GM18520 (cell line): Measurements from ENCODE around the gene SLC25A5.
"Not testable (repeated sequence)": the region's sequence is repeated elsewhere in the genome, so short reads cannot be mapped to it uniquely, and the experiment has no call there.

Experiments
- ATAC-seq: cut with Tn5 transposase; IDR thresholded peaks from one replicate; pipeline ENCODE4 v1.9.1; 2021; ENCODE audit not compliant: unreplicated experiment

The SLC25A5 gene

DNA sequence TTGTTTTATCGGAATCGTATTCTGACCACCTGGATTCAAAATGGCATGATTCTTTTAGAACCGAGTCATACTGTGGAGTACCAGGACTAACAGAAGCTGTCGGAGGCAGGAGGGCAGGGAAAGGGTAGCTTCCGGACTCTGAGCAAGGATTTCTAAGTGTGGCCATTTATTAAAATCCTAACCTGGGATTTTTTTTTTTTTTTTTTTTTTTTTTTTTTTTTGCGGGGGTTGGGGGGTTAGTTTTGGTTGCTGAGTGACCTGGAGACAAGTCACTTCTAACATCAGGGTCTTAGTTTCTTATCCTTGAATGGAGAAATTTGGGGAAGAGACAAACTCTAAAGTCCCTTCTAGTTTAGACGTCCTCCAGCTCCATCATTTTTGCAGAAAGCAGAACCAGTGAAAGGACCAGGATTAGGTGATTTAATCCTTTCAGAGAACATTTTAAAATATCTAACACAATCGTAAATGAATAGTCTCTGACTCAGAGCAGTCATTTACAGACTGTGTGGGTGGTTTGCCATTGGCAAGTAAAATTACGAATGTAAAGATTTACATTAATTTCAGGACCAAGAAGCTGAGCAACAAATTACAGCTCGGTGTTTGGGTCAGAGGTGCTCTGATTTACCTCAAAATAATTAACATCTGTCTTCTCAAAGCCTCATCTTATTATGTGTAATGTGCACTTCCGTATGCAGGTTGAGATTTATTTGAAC lies 7.3 kb downstream of the SLC25A5 start:
- ATAC-seq: no peak

DNA sequence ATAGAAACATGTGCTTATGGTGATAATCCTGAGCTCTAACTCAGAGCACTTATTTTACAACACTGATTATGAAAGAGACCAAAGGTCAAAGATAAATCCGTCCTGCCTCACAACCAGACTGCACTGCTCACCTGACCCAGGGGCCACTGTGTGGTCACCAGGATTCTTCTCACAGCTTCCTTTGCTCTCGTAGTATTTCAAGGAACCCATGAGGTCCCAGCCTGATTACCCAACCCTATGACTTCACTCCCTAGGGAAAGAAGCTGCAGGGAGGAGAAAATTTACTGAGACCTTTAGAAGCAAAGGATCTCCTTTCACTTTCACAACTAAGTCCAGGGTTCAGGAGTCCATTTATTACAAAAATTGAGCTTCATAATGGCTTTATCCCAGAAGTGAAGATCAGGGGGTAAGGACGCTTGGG lies 9.6 kb downstream of the SLC25A5 start:
- ATAC-seq: no peak

DNA sequence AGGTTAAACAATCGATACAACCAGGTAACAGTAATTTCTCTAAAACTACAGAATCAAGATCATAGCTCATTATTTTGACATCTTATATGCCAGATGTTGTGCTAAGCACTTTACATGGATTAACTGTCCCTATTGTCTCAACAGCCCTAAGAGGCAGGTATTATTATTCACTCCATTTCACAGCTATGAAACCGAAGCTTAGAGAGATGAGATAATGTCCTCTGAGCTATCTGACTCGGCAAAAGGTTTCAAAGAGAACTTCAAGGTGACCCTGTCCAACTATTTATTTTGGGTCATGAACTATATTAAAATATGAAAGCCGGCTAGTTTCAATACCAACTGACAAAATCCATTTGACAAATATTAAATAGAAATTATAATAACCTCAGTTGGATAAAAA lies 10.3 kb downstream of the SLC25A5 start:
- ATAC-seq: no peak

DNA sequence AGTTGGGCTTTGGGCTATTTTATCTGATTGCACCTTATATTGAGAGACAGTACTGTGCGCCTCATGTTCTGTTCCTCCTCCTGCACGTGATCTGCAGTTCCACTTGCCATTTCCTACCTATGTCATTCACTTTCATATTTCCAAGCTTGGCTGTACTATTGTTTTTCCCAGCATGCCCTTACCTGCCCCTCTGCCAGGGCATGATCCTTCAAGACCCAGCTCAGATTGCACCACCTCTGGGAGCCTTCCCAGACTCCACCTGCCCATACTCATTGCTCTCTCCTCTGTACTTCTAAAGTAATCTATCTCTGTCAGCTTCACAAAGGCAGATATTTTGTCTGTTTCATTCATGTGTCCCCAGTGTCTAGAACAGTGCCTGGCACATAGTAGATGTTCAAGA lies 11.6 kb downstream of the SLC25A5 start:
- ATAC-seq: no peak

DNA sequence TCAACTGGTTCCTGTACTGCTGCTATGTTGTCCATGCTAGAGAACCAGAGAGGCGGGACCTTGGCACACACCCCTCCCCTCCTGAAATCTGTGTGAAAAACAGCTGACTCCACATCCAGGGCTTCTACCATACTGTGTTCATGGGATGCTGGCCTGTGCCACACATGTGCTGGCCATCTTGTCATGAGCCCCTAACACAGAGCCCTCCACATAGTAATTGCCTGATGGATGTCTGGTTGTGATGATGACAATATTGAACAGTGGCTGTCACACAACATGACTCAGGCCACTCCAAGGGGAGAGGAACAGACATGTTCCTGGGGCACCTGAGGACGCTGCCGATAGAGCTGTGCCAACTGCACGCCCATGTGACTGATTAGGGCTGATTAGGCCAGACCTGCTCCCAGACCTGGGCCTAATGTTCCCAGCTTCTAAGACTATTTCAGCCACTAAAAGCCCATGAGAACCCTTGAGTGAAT lies 13.1 kb downstream of the SLC25A5 start:
- ATAC-seq: no peak

DNA sequence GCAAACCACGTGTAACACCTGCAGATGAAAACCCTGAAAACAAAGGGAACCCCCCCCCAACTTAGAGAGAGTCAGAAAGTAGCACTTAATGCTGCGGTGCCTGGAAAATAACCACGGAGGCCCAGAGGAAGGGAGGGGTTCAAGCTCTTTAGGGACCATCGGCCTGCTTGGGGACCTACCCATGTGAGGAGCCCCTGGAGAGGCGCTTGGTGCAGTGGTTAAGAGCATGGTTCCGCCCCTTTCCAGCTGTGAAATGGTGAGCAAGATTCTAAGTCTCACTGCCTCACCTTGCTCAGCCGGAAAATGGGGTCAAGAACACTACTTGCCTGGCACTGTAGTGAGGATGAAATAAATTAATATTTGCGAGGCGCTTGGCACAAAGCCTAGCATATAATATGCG lies 13.8 kb downstream of the SLC25A5 start:
- no peak for ATAC-seq

DNA sequence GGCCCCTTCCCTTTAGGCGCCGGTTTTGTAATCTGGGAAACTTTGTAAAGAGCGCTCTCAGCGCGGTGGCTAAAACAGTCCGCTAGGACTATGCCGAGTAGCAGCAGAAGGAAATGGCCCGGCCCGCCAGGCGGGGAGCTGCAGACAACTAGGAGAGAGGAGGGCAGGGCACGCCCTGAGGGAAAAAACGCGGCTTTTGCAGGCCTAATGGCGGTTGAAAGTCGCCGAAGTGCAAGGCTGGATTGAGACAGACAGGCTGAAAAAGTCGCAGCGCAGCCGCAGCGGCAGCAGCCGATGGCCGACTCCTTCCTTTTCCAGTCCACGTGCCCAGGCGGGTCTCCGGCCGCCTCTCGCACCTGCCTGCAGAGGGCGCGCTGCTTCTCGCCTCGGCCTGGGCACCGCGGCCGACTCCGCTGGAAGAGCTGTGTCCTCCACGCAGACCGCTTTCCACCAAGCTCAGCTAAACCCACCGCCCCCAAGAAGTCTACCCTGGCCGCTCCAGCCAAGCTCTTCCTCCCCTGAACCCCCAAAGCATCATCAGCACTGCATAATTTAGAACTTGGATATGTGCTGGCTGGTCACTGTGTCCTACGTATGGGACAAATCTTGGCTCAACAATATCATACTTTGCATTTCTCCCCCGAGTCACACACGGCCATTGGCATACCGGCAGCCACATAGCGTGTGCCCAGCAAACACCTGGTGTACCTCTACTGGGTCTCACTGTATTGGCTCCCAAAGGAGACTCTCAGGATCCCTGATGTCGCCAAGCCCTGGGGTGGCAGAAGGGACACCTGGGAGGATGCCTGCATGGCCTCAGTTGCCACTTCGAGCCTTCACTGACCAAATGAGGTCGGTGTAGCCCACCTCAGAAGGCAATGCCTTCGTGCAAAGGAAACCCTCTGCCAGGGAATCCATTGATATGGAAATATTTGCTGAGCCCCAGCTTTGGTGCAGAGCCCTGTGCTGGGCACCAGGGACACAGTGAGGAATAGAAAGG lies 14.5 kb downstream of the SLC25A5 start:
- no peak for ATAC-seq

DNA sequence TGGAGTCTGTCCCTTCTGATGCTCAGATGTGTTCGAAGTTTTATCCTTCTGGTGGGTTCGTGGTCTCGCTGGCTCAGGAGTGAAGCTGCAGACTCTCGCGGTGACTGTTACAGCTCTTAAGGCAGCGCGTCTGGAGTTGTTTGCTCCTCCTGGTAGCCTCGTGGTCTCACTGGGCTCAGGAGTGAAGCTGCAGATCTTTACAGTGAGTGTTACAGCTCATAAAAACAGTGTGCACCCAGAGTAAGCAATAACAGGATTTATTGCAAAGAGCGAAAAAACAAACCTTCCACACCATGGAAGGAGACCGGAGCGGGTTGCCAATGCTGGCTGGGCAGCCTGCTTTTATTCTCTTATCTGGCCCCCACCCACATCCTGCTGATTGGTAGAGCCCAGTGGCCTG lies 18.5 kb downstream of the SLC25A5 start:
- no peak for ATAC-seq

DNA sequence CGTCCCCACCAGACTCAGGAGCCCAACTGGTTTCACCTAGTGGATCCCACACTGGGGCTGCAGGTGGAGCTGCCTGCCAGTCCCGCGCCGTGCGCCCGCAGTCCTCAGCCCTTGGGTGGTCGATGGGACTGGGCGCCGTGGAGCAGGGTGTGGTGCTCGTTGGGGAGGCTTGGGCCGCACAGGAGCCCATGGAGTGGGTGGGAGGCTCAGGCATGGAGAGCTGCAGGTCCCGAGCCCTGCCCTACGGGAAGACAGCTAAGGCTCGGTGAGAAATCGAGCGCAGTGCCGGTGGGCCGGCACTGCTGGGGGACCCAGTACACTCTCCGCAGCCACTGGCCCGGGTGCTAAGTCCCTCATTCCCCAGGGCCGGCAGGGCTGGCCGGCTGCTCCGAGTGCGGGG lies 19.5 kb downstream of the SLC25A5 start:
- ATAC-seq: not testable (repeated sequence)

DNA sequence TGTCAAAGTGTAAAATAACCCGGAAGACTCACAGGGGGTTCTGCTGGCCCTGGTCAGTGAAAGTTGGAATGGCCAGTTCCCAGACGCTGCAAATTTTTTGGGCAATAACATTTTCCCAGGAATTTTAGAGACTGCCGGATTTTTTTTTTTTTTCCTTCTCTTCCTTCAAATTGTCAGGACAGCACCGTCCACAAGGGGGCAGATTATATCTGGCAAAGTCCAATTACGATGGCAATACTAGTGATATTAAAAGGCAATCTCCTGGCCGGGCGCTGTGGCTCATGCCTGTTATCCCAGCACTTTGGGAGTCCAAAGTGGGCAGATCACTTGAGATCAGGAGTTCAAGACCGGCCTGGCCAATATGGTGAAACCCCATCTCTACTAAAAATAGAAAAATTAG lies 20.5 kb downstream of the SLC25A5 start:
- ATAC-seq: no peak

DNA sequence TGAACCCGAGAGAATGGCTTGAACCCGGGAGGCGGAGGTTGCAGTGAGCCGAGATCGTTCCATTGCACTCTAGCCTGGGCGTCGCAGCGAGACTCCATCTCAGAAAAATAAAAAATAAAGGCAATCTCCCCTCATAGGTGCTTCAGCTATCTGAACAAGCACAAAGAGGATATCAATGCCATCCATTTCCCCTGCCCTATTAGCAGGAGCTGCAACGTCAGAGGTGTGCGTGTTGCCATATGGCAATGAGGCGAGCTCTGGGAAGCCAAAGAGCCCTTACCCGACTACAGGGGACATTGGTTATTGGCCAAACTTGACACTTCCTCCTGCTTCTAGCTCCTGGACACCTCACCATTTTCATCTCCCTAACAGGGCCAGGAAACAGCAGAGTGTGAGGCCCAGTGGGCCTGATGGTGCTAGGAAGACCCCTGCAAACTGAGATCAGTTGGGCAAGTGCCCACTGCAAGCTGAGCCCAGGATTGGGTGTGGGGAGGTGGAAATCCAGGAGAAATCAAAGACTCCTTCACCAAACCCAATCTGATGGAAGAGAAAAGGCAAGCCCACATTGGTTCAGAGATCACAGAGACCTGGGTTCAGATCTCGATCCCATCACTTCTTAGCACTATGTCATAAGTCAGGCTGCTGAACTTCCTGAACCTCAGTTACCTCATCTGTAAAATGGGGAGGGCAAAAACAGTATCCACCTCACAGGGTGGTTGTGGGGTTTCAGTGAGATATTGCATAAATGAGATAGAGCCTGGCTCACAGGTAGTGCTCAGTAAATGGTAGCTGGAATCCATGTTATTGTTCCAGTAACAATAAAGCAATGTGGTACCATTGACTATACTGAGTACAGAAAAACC lies 21.2 kb downstream of the SLC25A5 start:
- ATAC-seq: no peak

DNA sequence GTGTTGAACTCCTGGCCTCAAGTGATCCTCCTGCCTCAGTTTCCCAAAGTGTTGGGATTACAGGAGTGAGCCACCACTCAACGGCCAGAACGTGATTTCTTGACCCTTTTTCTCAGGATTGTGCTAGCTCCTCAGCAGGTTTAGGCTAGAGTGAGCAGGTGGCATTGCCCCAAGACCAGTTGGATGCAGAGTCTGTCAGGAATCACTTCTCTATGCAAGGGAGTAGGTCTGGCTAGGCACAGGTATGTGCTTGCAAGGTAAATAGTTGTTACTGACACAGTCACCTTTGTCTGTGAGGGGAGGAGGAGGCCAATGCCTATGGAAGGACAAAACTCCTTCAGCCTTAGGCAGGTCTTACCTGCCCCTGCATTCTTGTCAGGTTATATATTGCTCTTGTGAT lies 24.2 kb downstream of the SLC25A5 start:
- no peak for ATAC-seq

DNA sequence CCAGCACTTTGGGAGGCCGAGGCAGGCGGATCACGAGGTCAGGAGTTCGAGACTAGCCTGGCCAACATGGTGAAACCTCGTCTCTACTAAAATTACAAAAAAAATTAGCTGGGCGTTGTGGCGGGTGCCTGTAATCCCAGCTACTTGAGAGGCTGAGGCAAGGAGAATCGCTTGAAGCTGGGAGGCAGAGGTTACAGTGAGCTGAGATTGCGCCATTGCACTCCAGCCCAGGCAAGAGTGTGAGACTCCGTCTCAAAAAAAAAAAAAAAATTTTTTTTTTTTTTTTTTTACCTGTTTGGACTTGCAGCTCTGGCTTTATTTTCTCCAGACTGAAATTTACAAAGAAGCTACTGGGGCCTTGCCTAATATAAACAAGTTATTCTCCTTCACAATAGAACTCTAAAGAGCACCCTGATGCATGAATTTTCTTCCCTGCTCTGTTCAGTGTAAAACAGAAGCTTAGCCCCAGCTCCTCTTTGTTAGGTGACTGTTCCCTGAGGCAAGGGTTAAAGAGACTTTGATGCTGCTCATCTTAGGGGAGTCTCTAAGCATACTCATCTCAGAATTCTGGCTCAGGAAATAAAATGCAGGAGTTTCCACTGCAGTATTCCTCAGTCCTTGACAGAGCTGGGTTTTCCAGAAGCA lies 25.7 kb downstream of the SLC25A5 start:
- not testable (repeated sequence) for ATAC-seq

DNA sequence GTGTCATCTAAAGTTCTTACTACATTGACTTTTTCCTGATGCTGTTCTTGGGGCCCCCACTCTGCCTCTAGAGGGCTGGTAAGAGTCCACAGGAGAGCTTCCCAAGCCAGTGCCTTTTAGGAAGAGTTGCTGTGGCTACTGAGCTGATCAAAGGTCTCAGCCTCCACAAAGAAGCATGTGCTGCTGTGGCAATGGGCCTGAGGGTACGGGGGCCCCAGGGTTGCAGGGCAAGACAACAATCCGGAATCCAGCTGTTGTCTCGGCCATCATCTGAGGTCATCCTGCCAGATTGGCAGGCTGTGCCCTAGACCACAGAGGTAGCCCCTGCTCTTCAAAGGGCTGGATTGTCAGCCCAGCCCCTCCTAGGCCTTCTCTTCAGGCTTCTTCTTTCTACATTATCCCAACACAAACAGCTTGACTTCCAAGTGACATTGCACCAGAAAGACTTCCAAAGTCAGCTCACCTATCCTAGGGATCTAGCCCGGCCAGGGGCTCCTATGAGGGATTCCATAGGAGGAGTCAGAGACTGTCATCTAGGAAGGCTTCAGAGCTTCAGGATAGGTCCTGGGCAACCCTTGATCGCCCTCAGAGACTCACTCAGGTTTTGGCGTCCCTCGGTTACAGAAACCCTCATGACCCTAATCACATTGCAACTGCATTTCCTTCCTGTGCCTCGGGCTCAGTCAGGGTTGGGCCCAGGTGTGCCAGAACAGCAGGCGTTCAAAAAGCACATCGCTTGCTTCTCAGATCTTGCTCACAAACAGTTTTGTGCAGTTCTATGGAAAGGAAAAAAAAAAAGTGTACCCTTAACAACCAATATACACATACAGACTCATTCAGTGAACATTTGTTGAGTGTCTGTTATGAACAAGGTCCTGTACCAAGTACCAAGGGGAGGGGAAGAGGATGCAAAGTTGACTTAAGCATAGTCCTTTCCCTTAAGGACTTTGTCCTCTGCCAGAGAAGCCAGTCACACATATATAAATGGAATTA lies 27.8 kb downstream of the SLC25A5 start:
- ATAC-seq: no peak

DNA sequence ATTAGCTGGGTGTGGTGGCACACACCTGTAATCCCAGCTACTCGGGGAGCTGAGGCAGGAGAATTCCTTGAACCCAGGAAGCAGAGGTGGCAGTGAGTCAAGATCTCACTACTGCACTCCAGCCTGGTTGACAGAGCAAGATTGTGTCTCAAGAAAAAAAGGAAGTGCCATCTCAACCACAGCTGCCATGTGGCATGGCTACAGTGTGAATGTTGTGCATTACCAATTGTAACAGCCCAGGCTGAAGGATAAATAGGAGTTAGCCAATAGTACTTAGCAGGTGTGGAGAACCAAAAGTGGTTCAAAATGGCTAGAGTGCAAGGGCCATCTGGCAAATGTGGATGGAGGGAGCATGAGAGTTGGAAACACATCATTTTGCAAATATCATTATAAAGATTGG lies 28.9 kb downstream of the SLC25A5 start:
- ATAC-seq: no peak

DNA sequence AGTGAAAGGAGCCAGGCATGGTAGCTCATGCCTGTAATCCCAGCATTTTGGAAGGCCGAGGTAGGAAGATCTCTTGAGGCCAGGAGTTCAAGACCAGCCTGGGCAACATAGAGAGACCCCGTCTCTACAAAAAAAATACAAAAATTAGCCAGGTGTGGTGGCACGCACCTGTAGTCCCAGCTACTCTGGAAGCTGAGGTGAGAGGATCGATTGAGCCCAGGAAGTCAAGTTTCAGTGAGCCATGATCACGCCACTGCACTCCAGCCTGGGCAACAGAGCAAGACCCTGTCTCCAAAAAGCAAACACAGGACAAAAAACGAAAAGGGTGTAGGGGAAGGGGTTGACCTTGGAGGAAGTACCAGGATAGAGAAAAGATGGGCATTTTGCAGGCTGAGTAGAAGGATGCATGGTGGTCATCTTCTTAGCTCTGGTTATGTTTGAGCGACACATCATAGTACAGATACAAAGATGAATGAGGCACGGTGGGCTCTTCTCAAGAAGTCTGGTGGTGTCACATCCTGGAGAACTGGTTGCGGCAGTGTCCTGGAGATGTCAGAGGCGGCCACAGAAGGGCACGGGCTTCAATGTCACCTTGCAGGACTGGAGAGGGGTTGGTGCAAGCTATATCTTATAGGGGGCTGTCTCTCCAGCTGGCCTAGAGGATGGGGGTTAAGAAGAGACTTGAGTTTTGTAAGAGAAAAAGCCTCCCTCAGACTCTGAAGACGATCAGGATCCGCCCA lies 32.0 kb downstream of the SLC25A5 start:
- ATAC-seq: no peak

DNA sequence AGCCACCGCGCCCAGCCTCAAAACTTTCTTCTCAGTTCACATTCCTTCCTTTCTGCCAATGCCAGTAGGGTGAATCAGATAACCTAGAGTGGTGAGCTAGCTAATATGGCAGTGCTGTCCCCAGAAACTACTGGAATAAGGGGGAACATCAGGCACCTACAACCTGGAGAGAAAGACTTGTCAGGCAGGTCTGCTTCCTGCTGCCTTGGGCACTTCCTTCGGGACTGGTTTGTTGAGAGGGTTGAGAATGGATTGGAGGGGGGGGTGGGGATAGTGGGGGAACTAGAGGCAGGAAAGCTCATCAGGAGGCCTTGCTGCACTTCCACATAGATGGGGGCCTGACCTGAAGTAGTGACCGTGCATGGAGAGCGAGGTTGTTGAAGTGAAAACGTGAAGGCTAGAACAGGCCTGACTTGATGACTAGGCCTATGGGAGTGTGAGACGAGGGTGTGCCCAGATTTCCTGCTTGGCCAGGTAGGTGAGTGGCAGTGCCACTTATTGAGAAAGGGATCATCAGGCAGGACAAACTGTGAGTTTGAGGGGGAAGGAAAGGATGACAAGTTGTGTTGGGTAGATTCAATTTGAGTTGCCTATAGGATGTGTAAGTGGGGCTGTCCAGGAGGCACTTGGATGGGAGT lies 33.4 kb downstream of the SLC25A5 start:
- no peak for ATAC-seq
